ENCODE data around the gene CDC26. TPM values are rescaled to one million over a fixed set of nuclear protein-coding genes. Genes with fewer than 3 reads are reported as not detected.

The CDC26 gene
- total RNA-seq, 1 experiment from 2014 or later = 36.9 TPM

- no peaks in the 10 kb centered on the region for H3K9me3 Mint-ChIP-seq
- H3K27ac Mint-ChIP-seq = no peak overlapping the region
- no peaks in the 10 kb centered on the region for H3K27me3 Mint-ChIP-seq (ENCODE audit: low read depth)
- H3K4me1 Mint-ChIP-seq = peaks cover 9% of the 10 kb centered on the region
- H3K4me3 Mint-ChIP-seq = no peak overlapping the region
- no peak for DNase-seq (ENCODE audit: low spot score)
- ChIA-PET POLR2A (no interaction called here), CTCF (no interaction called here)
- TF ChIP-seq MYBL2 (CRISPR knock-in tag; IDR thresholded peaks at IDR 0.05) (no peak), ZNF263 (CRISPR knock-in tag; IDR thresholded peaks at IDR 0.05; ENCODE audit: low read depth) (no peak), NR3C1 (CRISPR knock-in tag; conservative IDR thresholded peaks at IDR 0.05; ENCODE audit: low read depth) (no peak), RELA (CRISPR knock-in tag; IDR thresholded peaks at IDR 0.05; ENCODE audit: borderline replicate concordance) (no peak), ZBTB43 (CRISPR knock-in tag; IDR thresholded peaks at IDR 0.05) (no peak), ATF1 (CRISPR knock-in tag; IDR thresholded peaks at IDR 0.05) (no peak), CTCF (IDR thresholded peaks at IDR 0.05) (no peak), ZNF232 (CRISPR knock-in tag; IDR thresholded peaks at IDR 0.05) (no peak), ZBTB21 (CRISPR knock-in tag; IDR thresholded peaks at IDR 0.05; ENCODE audit: borderline replicate concordance) (no peak), CREM (CRISPR knock-in tag; IDR thresholded peaks at IDR 0.05) (no peak), SP1 (CRISPR knock-in tag; conservative IDR thresholded peaks at IDR 0.05) (no peak), SMAD4 (CRISPR knock-in tag; IDR thresholded peaks at IDR 0.05) (no peak), OVOL2 (CRISPR knock-in tag; IDR thresholded peaks at IDR 0.05; ENCODE audit: borderline replicate concordance) (no peak), PRDM15 (CRISPR knock-in tag; IDR thresholded peaks at IDR 0.05) (no peak), SOX15 (CRISPR knock-in tag; IDR thresholded peaks at IDR 0.05) (no peak), ZNF416 (CRISPR knock-in tag; IDR thresholded peaks at IDR 0.05) (no peak), KAT7 (CRISPR knock-in tag; IDR thresholded peaks at IDR 0.05; ENCODE audit: borderline replicate concordance) (no peak)
- TF ChIP-seq, protein P1, sequence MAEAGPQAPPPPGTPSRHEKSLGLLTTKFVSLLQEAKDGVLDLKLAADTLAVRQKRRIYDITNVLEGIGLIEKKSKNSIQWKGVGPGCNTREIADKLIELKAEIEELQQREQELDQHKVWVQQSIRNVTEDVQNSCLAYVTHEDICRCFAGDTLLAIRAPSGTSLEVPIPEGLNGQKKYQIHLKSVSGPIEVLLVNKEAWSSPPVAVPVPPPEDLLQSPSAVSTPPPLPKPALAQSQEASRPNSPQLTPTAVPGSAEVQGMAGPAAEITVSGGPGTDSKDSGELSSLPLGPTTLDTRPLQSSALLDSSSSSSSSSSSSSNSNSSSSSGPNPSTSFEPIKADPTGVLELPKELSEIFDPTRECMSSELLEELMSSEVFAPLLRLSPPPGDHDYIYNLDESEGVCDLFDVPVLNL (CRISPR knock-in tag; IDR thresholded peaks at IDR 0.05; ENCODE audit: borderline replicate concordance, low read depth) = no peak
- TF ChIP-seq, protein P2, sequence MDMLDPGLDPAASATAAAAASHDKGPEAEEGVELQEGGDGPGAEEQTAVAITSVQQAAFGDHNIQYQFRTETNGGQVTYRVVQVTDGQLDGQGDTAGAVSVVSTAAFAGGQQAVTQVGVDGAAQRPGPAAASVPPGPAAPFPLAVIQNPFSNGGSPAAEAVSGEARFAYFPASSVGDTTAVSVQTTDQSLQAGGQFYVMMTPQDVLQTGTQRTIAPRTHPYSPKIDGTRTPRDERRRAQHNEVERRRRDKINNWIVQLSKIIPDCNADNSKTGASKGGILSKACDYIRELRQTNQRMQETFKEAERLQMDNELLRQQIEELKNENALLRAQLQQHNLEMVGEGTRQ (CRISPR knock-in tag; IDR thresholded peaks at IDR 0.05) = no peak
- H3K36me3 Mint-ChIP-seq = peaks cover 6% of the 10 kb centered on the region
- no peak for ATAC-seq
Measured at GRCh38 chr9:113227436-113227835, 47.9 kb downstream of the CDC26 start.

DNA sequence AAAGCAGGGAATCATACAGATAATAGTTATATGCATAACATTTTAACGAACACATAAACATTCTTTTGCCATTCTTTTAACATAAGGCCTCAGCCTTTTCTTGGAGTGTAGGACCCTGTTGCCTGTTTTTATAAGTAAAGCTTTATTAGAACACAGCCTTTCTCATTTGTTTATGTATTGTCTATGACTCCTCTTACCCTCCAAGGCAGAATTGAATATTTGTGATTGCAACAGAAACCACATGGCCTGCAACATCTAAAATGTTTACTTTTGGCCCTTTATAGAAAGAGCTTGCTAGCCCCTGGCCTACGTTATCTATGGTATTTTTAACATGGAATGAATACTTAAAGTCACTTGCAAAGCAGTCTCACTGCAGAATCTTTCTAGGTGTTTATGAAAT, 51.4 kb downstream of the CDC26 start:
- H3K4me1 Mint-ChIP-seq = peaks cover 26% of the 10 kb centered on the region
- no peak for ATAC-seq
- H3K4me3 Mint-ChIP-seq = no peak overlapping the region
- no peak overlapping the region for H3K27ac Mint-ChIP-seq
- peaks cover 6% of the 10 kb centered on the region for H3K36me3 Mint-ChIP-seq
- ChIA-PET POLR2A (no interaction called here), CTCF (no interaction called here)
- H3K27me3 Mint-ChIP-seq (ENCODE audit: low read depth) = no peaks in the 10 kb centered on the region
- DNase-seq (ENCODE audit: low spot score) = no peak
- TF ChIP-seq GABPB1 (CRISPR knock-in tag; IDR thresholded peaks at IDR 0.05) = peak; percentile 81
- no peak for TF ChIP-seq CBFB (CRISPR knock-in tag; IDR thresholded peaks at IDR 0.05; ENCODE audit: low read depth)
- no peaks in the 10 kb centered on the region for H3K9me3 Mint-ChIP-seq
